HTERT RPE-1 (cell line): ENCODE data around the gene ASB8.
"Not testable (repeated sequence)": the region's sequence is repeated elsewhere in the genome, so short reads cannot be mapped to it uniquely, and the experiment has no call there.

ENCODE experiments used
- in situ Hi-C: fragments of 300-500 bp; cut with MboI; formaldehyde crosslinking; loops from 4 replicates; pipeline ENCODE4 v1.14.3; 2020; ENCODE audit warnings: low sequenced_read_pairs

The ASB8 gene

GRCh38 chr12:48142818-48143674 is 14.3 kb downstream of the ASB8 start:
- in situ Hi-C loops: no loop called here

GRCh38 chr12:48135027-48135426 is 22.3 kb downstream of the ASB8 start:
- in situ Hi-C loops: no loop called here

- in situ Hi-C loops: no loop called here
Observed at GRCh38 chr12:48132826-48133225, 24.5 kb downstream of the ASB8 start.

- in situ Hi-C loops: no loop called here
Observed at GRCh38 chr12:48131517-48131916, 25.8 kb downstream of the ASB8 start.

- in situ Hi-C loops: no loop called here
Observed at GRCh38 chr12:48129376-48129775, 27.9 kb downstream of the ASB8 start.

- in situ Hi-C loops: no loop called here
Observed at GRCh38 chr12:48128800-48129199, 28.5 kb downstream of the ASB8 start.

GRCh38 chr12:48126953-48127630 is 30.2 kb downstream of the ASB8 start:
- in situ Hi-C loops: no loop called here

GRCh38 chr12:48125985-48126384 is 31.3 kb downstream of the ASB8 start:
- in situ Hi-C loops: no loop called here

GRCh38 chr12:48125542-48125941 is 31.8 kb downstream of the ASB8 start:
- in situ Hi-C loops: not testable (repeated sequence)

- in situ Hi-C loops: no loop called here
Observed at GRCh38 chr12:48123169-48123568, 34.1 kb downstream of the ASB8 start.

GRCh38 chr12:48122065-48122834 is 35.1 kb downstream of the ASB8 start:
- in situ Hi-C loops: no loop called here

GRCh38 chr12:48121522-48121921 is 35.8 kb downstream of the ASB8 start:
- in situ Hi-C loops: no loop called here

- in situ Hi-C loops: no loop called here
Observed at GRCh38 chr12:48119834-48120195, 37.5 kb downstream of the ASB8 start.

GRCh38 chr12:48119078-48119833 is 38.1 kb downstream of the ASB8 start, which contains the start of gene PFKM:
PFKM (plus strand) TSS chr12:48119364; CDS start chr12:48122775, 3,411 bp downstream.
- in situ Hi-C loops: no loop called here

GRCh38 chr12:48118284-48118871 is 38.9 kb downstream of the ASB8 start:
- in situ Hi-C loops: no loop called here

GRCh38 chr12:48115957-48116356 is 41.4 kb downstream of the ASB8 start:
- in situ Hi-C loops: no loop called here

GRCh38 chr12:48111312-48111693 is 46.0 kb downstream of the ASB8 start:
- in situ Hi-C loops: not testable (repeated sequence)

- in situ Hi-C loops: no loop called here
Observed at GRCh38 chr12:48110691-48111311, 46.5 kb downstream of the ASB8 start.

GRCh38 chr12:48109424-48109823 is 47.9 kb downstream of the ASB8 start:
- in situ Hi-C loops: no loop called here
